OCI-LY7 (cell line): ENCODE measurements around the gene UCN. TPM values are rescaled to one million over a fixed set of nuclear protein-coding genes. Genes with fewer than 3 reads are reported as not detected.

Experiments
- BruUV-seq: library from RNA; stranded (reverse); fragments of 400-500 nt; replicated peaks from 2 replicates; lab custom pipeline; 2021; lab: Mats Ljungman, UMichigan
- CTCF ChIA-PET: fragments of 300-600 bp; sonication (Branson Sonifier 250); formaldehyde crosslinking; loops from one replicate; lab custom pipeline; 2022; ENCODE audit warnings: antibody characterized with exemption; ENCODE audit not compliant: unreplicated experiment; lab: Charles Lee
- POLR2A ChIA-PET: fragments of 300-600 bp; sonication (Branson Sonifier 250); formaldehyde crosslinking; loops from one replicate; lab custom pipeline; 2022; ENCODE audit warnings: antibody characterized with exemption; lab: Charles Lee
- DNase-seq: peaks from one replicate; pipeline ENCODE4 v3.0.0-alpha.2; 2015; ENCODE audit warnings: low spot score
- H2AFZ ChIP-seq: fragments of 200-600 bp; sonication (generic), shearing (Covaris generic); 2 replicates; pipeline ENCODE4 v1.6.1; 2014; ENCODE audit warnings: mild to moderate bottlenecking, antibody characterized with exemption, low read length, moderate library complexity
- H3K27ac ChIP-seq: fragments of 200-600 bp; sonication (generic); 2 replicates; pipeline ENCODE4 v1.5.1; 2014; ENCODE audit warnings: mixed run types, low read depth, mild to moderate bottlenecking, moderate library complexity, low read length, inconsistent platforms; ENCODE audit not compliant: poor library complexity, severe bottlenecking
- H3K36me3 ChIP-seq: fragments of 200-600 bp; sonication (generic); 2 replicates; pipeline ENCODE4 v1.6.1; 2014; ENCODE audit warnings: mild to moderate bottlenecking, antibody characterized with exemption, low read length, moderate library complexity, mixed read lengths; ENCODE audit not compliant: insufficient read depth
- H3K4me1 ChIP-seq: fragments of 200-600 bp; sonication (generic); 2 replicates; pipeline ENCODE4 v1.5.1; 2014; ENCODE audit warnings: mild to moderate bottlenecking, low read length; ENCODE audit not compliant: insufficient read depth, poor library complexity, severe bottlenecking
- H3K4me2 ChIP-seq: fragments of 200-600 bp; sonication (generic); 2 replicates; pipeline ENCODE4 v1.6.1; 2014; ENCODE audit warnings: mild to moderate bottlenecking, low read length
- H3K4me3 ChIP-seq: fragments of 200-600 bp; sonication (generic); 2 replicates; pipeline ENCODE4 v1.5.1; 2014; ENCODE audit warnings: mild to moderate bottlenecking, low read depth, low read length; ENCODE audit not compliant: poor library complexity, severe bottlenecking
- H3K79me2 ChIP-seq: fragments of 200-600 bp; sonication (generic); 2 replicates; pipeline ENCODE4 v1.6.1; 2016; ENCODE audit warnings: low read depth, mild to moderate bottlenecking, low read length, moderate library complexity, mixed read lengths; ENCODE audit not compliant: insufficient read depth
- H3K9me2 ChIP-seq: fragments of 200-600 bp; sonication (generic); 2 replicates; pipeline ENCODE4 v1.6.1; 2016; ENCODE audit warnings: mild to moderate bottlenecking, low read length, mixed read lengths; ENCODE audit not compliant: insufficient read depth
- H3K9me3 ChIP-seq: fragments of 200-600 bp; sonication (generic); 2 replicates; pipeline ENCODE4 v1.6.1; 2014; ENCODE audit warnings: mild to moderate bottlenecking, mixed run types, low read length, mixed read lengths
- H4K20me1 ChIP-seq: fragments of 200-600 bp; sonication (generic); 2 replicates; pipeline ENCODE4 v1.6.1; 2014; ENCODE audit warnings: mild to moderate bottlenecking, antibody characterized with exemption, low read length, moderate library complexity, mixed read lengths; ENCODE audit not compliant: insufficient read depth
- CTCF ChIP-seq: fragments of 200-600 bp; sonication (generic); conservative IDR thresholded peaks from 2 replicates; pipeline ENCODE4 v1.5.1; 2014; ENCODE audit warnings: mild to moderate bottlenecking, antibody characterized with exemption, low read length, moderate library complexity, mixed read lengths
- EZH2phosphoT487 ChIP-seq: fragments of 200-600 bp; sonication (generic); IDR thresholded peaks from 2 replicates; pipeline ENCODE4 v1.6.1; 2018; ENCODE audit warnings: low read depth, borderline replicate concordance, mild to moderate bottlenecking, mixed run types, antibody characterized with exemption, low read length, moderate library complexity, mixed read lengths
- intact Hi-C: fragments of 100-400 bp; cut with micrococcal nuclease; formaldehyde crosslinking; loops from one replicate; pipeline ENCODE4 v1.10.0; 2022; ENCODE audit not compliant: unreplicated experiment
- total RNA-seq, 2 experiments: library from RNA; depleted of rRNA in 1 of 2; stranded (reverse); fragments of >200 nt in 1 of 2; shearing (Covaris generic) in 1 of 2; gene quantifications; 2 replicates each; pipeline ENCODE4 v1.2.3, GENCODE V29; 2014 to 2022

The UCN gene
- total RNA-seq, 2 experiments from 2014 or later: 6.4 to 7.2 TPM

GRCh38 chr2:27313882-27314645 is 5.8 kb upstream of the UCN start:
- intact Hi-C loops: no loop called here
- POLR2A ChIA-PET: interaction anchor here (0.6 kb wide), 1 partner anchor 32 kb away, joined by 3 read pairs; the partner anchor contains the start of gene TRIM54

GRCh38 chr2:27312152-27312551 is 3.9 kb upstream of the UCN start:
- Histone ChIP-seq H2AFZ (no peak overlapping the region), H3K9me3 (no peaks in the 10 kb centered on the region), H3K9me2 (no peaks in the 10 kb centered on the region), H3K4me1 (no peaks in the 10 kb centered on the region), H3K4me3 (no peak overlapping the region), H3K27ac (no peak overlapping the region), H3K4me2 (no peak overlapping the region), H4K20me1 (no peaks in the 10 kb centered on the region), H3K79me2 (no peaks in the 10 kb centered on the region), H3K36me3 (peaks cover 6% of the 10 kb centered on the region)
- no peak for TF ChIP-seq CTCF
- no peak for TF ChIP-seq EZH2phosphoT487
- BruUV-seq: no TSS peak
- intact Hi-C loops: no loop called here
- ChIA-PET POLR2A (no interaction called here), CTCF (no interaction called here)
- no peak for DNase-seq

More at GRCh38 chr2:27313882-27314645, 5.8 kb upstream of the UCN start:
- Histone ChIP-seq H4K20me1 (no peaks in the 10 kb centered on the region), H3K27ac (no peak overlapping the region), H3K4me2 (no peak overlapping the region), H3K79me2 (no peaks in the 10 kb centered on the region), H3K4me3 (no peak overlapping the region), H3K4me1 (no peaks in the 10 kb centered on the region), H3K9me2 (no peaks in the 10 kb centered on the region), H3K36me3 (peaks cover 6% of the 10 kb centered on the region), H2AFZ (no peak overlapping the region), H3K9me3 (no peaks in the 10 kb centered on the region)
- no peak for DNase-seq
- no TSS peak for BruUV-seq
- CTCF ChIA-PET: no interaction called here
- TF ChIP-seq CTCF: no peak
- no peak for TF ChIP-seq EZH2phosphoT487

- DNase-seq: no peak
- Histone ChIP-seq H3K27ac (no peak overlapping the region), H3K9me3 (no peaks in the 10 kb centered on the region), H3K36me3 (peaks cover 6% of the 10 kb centered on the region), H3K79me2 (no peaks in the 10 kb centered on the region), H3K4me1 (no peaks in the 10 kb centered on the region), H2AFZ (no peak overlapping the region), H3K4me2 (no peak overlapping the region), H3K4me3 (no peak overlapping the region), H3K9me2 (no peaks in the 10 kb centered on the region), H4K20me1 (no peaks in the 10 kb centered on the region)
- ChIA-PET POLR2A (no interaction called here), CTCF (no interaction called here)
- TSS peak; percentile 76 for BruUV-seq
- TF ChIP-seq CTCF (no peak), EZH2phosphoT487 (no peak)
- intact Hi-C loops: no loop called here
Measured at GRCh38 chr2:27309651-27310050, 1.4 kb upstream of the UCN start.
